Measurements from ENCODE around the gene MMAB.

- TF ChIP-seq POLR2A (IDR thresholded peaks at IDR 0.05) (no peak), CTCF (IDR thresholded peaks at IDR 0.05) (no peak)
These were observed 15.3 kb upstream of the MMAB start for GRCh38 chr12:109588461-109589239.
